Spleen (tissue), 7 donors: Measurements from ENCODE around the gene CAMTA1.

Experiments
- CTCF ChIP-seq, 11 experiments: fragments of 200-600 bp in 7 of 11; fragments of 450-650 bp in 4 of 11; sonication (generic) in 4 of 11; IDR thresholded peaks in 8 of 11; conservative IDR thresholded peaks in 3 of 11; 1 replicate in 7 of 11; 2 replicates in 4 of 11; pipeline versions ENCODE4 v1.4.0 to v1.8.0; 2016 to 2021; ENCODE audit warnings: antibody characterized with exemption in 11 of 11, inconsistent platforms in 4 of 11, mild to moderate bottlenecking in 1 of 11
- POLR2A ChIP-seq, 3 donors: fragments of 450-650 bp; IDR thresholded peaks; one replicate each; pipeline ENCODE4 v1.5.1; 2017; ENCODE audit warnings: antibody characterized with exemption in 3 of 3, mild to moderate bottlenecking in 1 of 3
- donor health status: DM: no; HTN: no; CAD: no; lungs with moderate emphysema.
- donor health status: DM: no; HTN: no; CAD: no.
- donor health status: DM: no; HTN: no; CAD: no.

- TF ChIP-seq CTCF (IDR thresholded peaks at IDR 0.05 in 8 of 11, conservative IDR thresholded peaks at IDR 0.05 in 3 of 11) (no peak), POLR2A (IDR thresholded peaks at IDR 0.05) (no peak)
These were observed 849.4 kb downstream of the CAMTA1 start for GRCh38 chr1:7634546-7635240.
